Measurements from ENCODE around the gene FAM227B.
"Not testable (repeated sequence)": the region's sequence is repeated elsewhere in the genome, so short reads cannot be mapped to it uniquely, and the experiment has no call there.

Gene FAM227B

GRCh38 chr15:49370782-49371181 lies 249.8 kb downstream of the FAM227B start:
- DNase-seq (ENCODE audit: low spot score), result peak; percentile 4

GRCh38 chr15:49366496-49366895 lies 254.1 kb downstream of the FAM227B start:
- DNase-seq (ENCODE audit: low spot score), result no peak

- DNase-seq (ENCODE audit: low spot score), result no peak
Measured at GRCh38 chr15:49361370-49361769, 259.2 kb downstream of the FAM227B start.

GRCh38 chr15:49354439-49354838 lies 266.2 kb downstream of the FAM227B start:
- DNase-seq (ENCODE audit: low spot score), result not testable (repeated sequence)

GRCh38 chr15:49343546-49343945 lies 277.1 kb downstream of the FAM227B start:
- no peak for DNase-seq (ENCODE audit: low spot score)

- DNase-seq (ENCODE audit: low spot score), result no peak
Measured at GRCh38 chr15:49339656-49340055, 281.0 kb downstream of the FAM227B start.

GRCh38 chr15:49331951-49332350 lies 288.7 kb downstream of the FAM227B start:
- no peak for DNase-seq (ENCODE audit: low spot score)

- no peak for DNase-seq (ENCODE audit: low spot score)
Measured at GRCh38 chr15:49331442-49331841, 289.2 kb downstream of the FAM227B start.

GRCh38 chr15:49330166-49330565 lies 290.5 kb downstream of the FAM227B start:
- no peak for DNase-seq (ENCODE audit: low spot score)

GRCh38 chr15:49328941-49329340 lies 291.7 kb downstream of the FAM227B start:
- DNase-seq (ENCODE audit: low spot score), result no peak

GRCh38 chr15:49327927-49328326 lies 292.7 kb downstream of the FAM227B start:
- DNase-seq (ENCODE audit: low spot score), result no peak

GRCh38 chr15:49323207-49323606 lies 297.4 kb downstream of the FAM227B start:
- DNase-seq (ENCODE audit: low spot score), result no peak

- DNase-seq (ENCODE audit: low spot score), result no peak
Measured at GRCh38 chr15:49320351-49320750, 300.3 kb downstream of the FAM227B start.

- no peak for DNase-seq (ENCODE audit: low spot score)
Measured at GRCh38 chr15:49315391-49315823, 305.2 kb downstream of the FAM227B start.

GRCh38 chr15:49314716-49315115 lies 305.9 kb downstream of the FAM227B start:
- DNase-seq (ENCODE audit: low spot score), result no peak

GRCh38 chr15:49313650-49314049 lies 307.0 kb downstream of the FAM227B start:
- DNase-seq (ENCODE audit: low spot score), result no peak

- DNase-seq (ENCODE audit: low spot score), result no peak
Measured at GRCh38 chr15:49309889-49310288, 310.7 kb downstream of the FAM227B start.

- DNase-seq (ENCODE audit: low spot score), result no peak
Measured at GRCh38 chr15:49308686-49309085, 311.9 kb downstream of the FAM227B start.

- DNase-seq (ENCODE audit: low spot score), result no peak
Measured at GRCh38 chr15:49306551-49306950, 314.1 kb downstream of the FAM227B start.

- DNase-seq (ENCODE audit: low spot score), result no peak
Measured at GRCh38 chr15:49303003-49303402, 317.6 kb downstream of the FAM227B start.

GRCh38 chr15:49301562-49301961 lies 319.1 kb downstream of the FAM227B start:
- DNase-seq (ENCODE audit: low spot score), result no peak

GRCh38 chr15:49300856-49301255 lies 319.8 kb downstream of the FAM227B start:
- DNase-seq (ENCODE audit: low spot score), result no peak

- DNase-seq (ENCODE audit: low spot score), result no peak
Measured at GRCh38 chr15:49297584-49297983, 323.0 kb downstream of the FAM227B start.

GRCh38 chr15:49296258-49296657 lies 324.4 kb downstream of the FAM227B start:
- DNase-seq (ENCODE audit: low spot score), result no peak

GRCh38 chr15:49293941-49294340 lies 326.7 kb downstream of the FAM227B start:
- DNase-seq (ENCODE audit: low spot score), result no peak

Data from LoVo (cell line).